GM12878 (cell line): ENCODE measurements around the gene MYG1. TPM values are rescaled to one million over a fixed set of nuclear protein-coding genes. Genes with fewer than 3 reads are reported as not detected.
A peak's percentile ranks its signal among the peaks of the same experiment; 100 is the strongest.

ENCODE experiments used
- ATAC-seq: fragments of 200-7000 bp; cut with Tn5 transposase; 3 replicates; pipeline ENCODE4 v1.9.1; 2020; ENCODE audit warnings: mild to moderate bottlenecking, moderate library complexity
- BruUV-seq: library from RNA; stranded (reverse); fragments of 400-500 nt; replicated peaks from 2 replicates; lab custom pipeline; 2021; lab: Mats Ljungman, UMichigan
- CTCF ChIA-PET: fragments of 300-600 bp; sonication (Branson Sonifier 250); formaldehyde crosslinking; extraction: SDS; loops from one replicate; lab custom pipeline; 2021; ENCODE audit warnings: inconsistent platforms; lab: Yijun Ruan, JAX
- POLR2A ChIA-PET: fragments of 350-600 bp; formaldehyde crosslinking; extraction: SDS; loops from one replicate; lab custom pipeline; 2021; ENCODE audit warnings: inconsistent platforms; lab: Charles Lee
- RAD21 ChIA-PET: fragments of 300-600 bp; sonication (Branson Sonifier 250); formaldehyde crosslinking; loops from one replicate; lab custom pipeline; 2023; ENCODE audit warnings: antibody characterized with exemption; ENCODE audit not compliant: unreplicated experiment; lab: Charles Lee
- SMC1A ChIA-PET: fragments of 300-600 bp; sonication (Branson Sonifier 250); formaldehyde crosslinking; loops from one replicate; lab custom pipeline; 2023; ENCODE audit not compliant: unreplicated experiment, uncharacterized antibody; lab: Charles Lee
- DNase-seq: peaks from one replicate; pipeline ENCODE4 v3.0.0-alpha.2; 2011; ENCODE audit warnings: low read depth, low spot score
- FAIRE-seq: peaks from 3 replicates; lab custom pipeline; 2011; peaks lifted over from hg19 to GRCh38; lab: Jason Lieb, UNC
- H2AFZ ChIP-seq: 2 replicates; pipeline ENCODE4 v1.6.0; 2011; ENCODE audit warnings: low read depth, low read length, control low read depth; ENCODE audit not compliant: control insufficient read depth
- H3K27ac ChIP-seq: 2 replicates; pipeline ENCODE4 v1.5.1; 2011; ENCODE audit warnings: control low read depth; ENCODE audit not compliant: control insufficient read depth, insufficient read depth
- H3K27me3 ChIP-seq, 2 experiments: replicated peaks in 1 of 2; 2 replicates each; pipeline versions ENCODE4 v1.6.0 to v1.6.1; 2011; ENCODE audit warnings: low read length in 1 of 2; ENCODE audit not compliant: control insufficient read depth in 2 of 2, insufficient read depth in 2 of 2
- H3K36me3 ChIP-seq, 2 experiments: 2 replicates each; pipeline ENCODE4 v1.5.1; 2011; ENCODE audit warnings: low read length in 1 of 2; ENCODE audit not compliant: control insufficient read depth in 2 of 2, insufficient read depth in 2 of 2
- H3K4me1 ChIP-seq: 2 replicates; pipeline ENCODE4 v1.6.1; 2011; ENCODE audit warnings: mild to moderate bottlenecking, low read length, moderate library complexity, mixed read lengths; ENCODE audit not compliant: control insufficient read depth, insufficient read depth
- H3K4me2 ChIP-seq: 2 replicates; pipeline ENCODE4 v1.6.0; 2011; ENCODE audit warnings: control low read depth; ENCODE audit not compliant: control insufficient read depth, insufficient read depth
- H3K4me3 ChIP-seq: fragments of 200-600 bp; sonication (generic); 2 replicates; pipeline ENCODE4 v1.5.1; 2016
- H3K79me2 ChIP-seq: 2 replicates; pipeline ENCODE4 v1.6.0; 2011; ENCODE audit warnings: low read length; ENCODE audit not compliant: control insufficient read depth, insufficient read depth
- H3K9ac ChIP-seq: 2 replicates; pipeline ENCODE4 v1.8.0; 2011; ENCODE audit warnings: low read length, control low read depth, mixed read lengths; ENCODE audit not compliant: control insufficient read depth, insufficient read depth
- H3K9me3 ChIP-seq: replicated peaks from 3 replicates; pipeline ENCODE4 v1.5.1; 2011; ENCODE audit warnings: mild to moderate bottlenecking, low read length; ENCODE audit not compliant: control insufficient read depth, insufficient read depth
- H4K20me1 ChIP-seq: 2 replicates; pipeline ENCODE4 v1.6.0; 2011; ENCODE audit not compliant: control insufficient read depth, insufficient read depth
- BRCA1 ChIP-seq: IDR thresholded peaks from 2 replicates; pipeline ENCODE4 v1.6.1; 2011; ENCODE audit warnings: low read depth, low read length, improper control_type of control experiment
- CREB1 ChIP-seq: IDR thresholded peaks from 2 replicates; pipeline ENCODE4 v1.6.1; 2012; ENCODE audit warnings: low read depth, mild to moderate bottlenecking, inconsistent platforms
- KLF5 ChIP-seq: fragments of 450-650 bp; IDR thresholded peaks from 2 replicates; pipeline ENCODE4 v1.6.1; 2014; ENCODE audit warnings: mild to moderate bottlenecking; ENCODE audit not compliant: partially characterized antibody
- RAD21 ChIP-seq: IDR thresholded peaks from 2 replicates; pipeline ENCODE4 v1.6.1; 2011; ENCODE audit warnings: mild to moderate bottlenecking, low read depth, low read length, moderate library complexity; ENCODE audit not compliant: insufficient read depth
- SPI1 ChIP-seq: IDR thresholded peaks from 2 replicates; pipeline ENCODE4 v1.6.1; 2011; ENCODE audit warnings: low read depth, mild to moderate bottlenecking, low read length, moderate library complexity, borderline replicate concordance; ENCODE audit not compliant: insufficient read depth
- SUPT20H ChIP-seq: IDR thresholded peaks from 2 replicates; pipeline ENCODE4 v1.6.1; 2011; ENCODE audit warnings: low read depth, mild to moderate bottlenecking, low read length, moderate library complexity, borderline replicate concordance; ENCODE audit not compliant: control insufficient read depth
- YY1 ChIP-seq: IDR thresholded peaks from 2 replicates; pipeline ENCODE4 v1.6.1; 2011; ENCODE audit warnings: low read depth, mild to moderate bottlenecking, low read length
- WGBS: methylation state at CpG from one replicate; pipeline ENCODE4 v1.1.6; 2016; ENCODE audit warnings: low lambda C conversion rate; ENCODE audit not compliant: insufficient replicate concordance, insufficient coverage; ENCODE audit errors: missing lambda C conversion rate; 5-methylcytosine and 5-hydroxymethylcytosine counted together
- in situ Hi-C: fragments of 300-500 bp; cut with MboI; formaldehyde crosslinking; loops from 9 replicates; pipeline ENCODE4 v1.14.3; 2018; ENCODE audit warnings: mixed read lengths
- intact Hi-C: fragments of 100-400 bp; cut with micrococcal nuclease; formaldehyde crosslinking; loops from one replicate; pipeline ENCODE4 v1.14.2; 2022; ENCODE audit not compliant: unreplicated experiment
- polyA plus RNA-seq, 11 experiments: library from polyadenylated mRNA; depleted of rRNA in 4 of 11; unstranded in 6 of 11; stranded (reverse) in 5 of 11; fragments of >200 nt; fragmentation: Nextera tagmentation in 4 of 11; fragmentation: Illumina TruSeq in 1 of 11; extraction: Ambion mirVana in 4 of 11; extraction: Trizol in 1 of 11; gene quantifications; 1 replicate in 1 of 11; 2 replicates in 10 of 11; pipeline versions ENCODE4 v1.2.1 to v1.2.3, GENCODE V29; 2011 to 2016; ENCODE audit warnings: inconsistent platforms in 2 of 11, missing spikeins in 2 of 11, low read depth in 1 of 11
- total RNA-seq, 4 experiments: library from RNA; depleted of rRNA in 3 of 4; stranded (reverse); fragments of >200 nt in 3 of 4; fragmentation: Illumina TruSeq in 1 of 4; extraction: Trizol in 1 of 4; gene quantifications; 2 replicates each; pipeline versions ENCODE4 v1.2.1 to v1.2.3, GENCODE V29; 2013 to 2021
- TF ChIP-seq, protein P1 (sequence below): IDR thresholded peaks from 2 replicates; pipeline ENCODE4 v1.6.1; 2012; ENCODE audit warnings: low read depth, low read length, improper control_type of control experiment
- TF ChIP-seq, protein P2 (sequence below): IDR thresholded peaks from 2 replicates; pipeline ENCODE4 v1.6.1; 2011; ENCODE audit warnings: borderline replicate concordance, low read depth, mild to moderate bottlenecking, moderate library complexity, mixed read lengths, low read length; ENCODE audit not compliant: insufficient read depth; ENCODE audit errors: extremely low read length
- TF ChIP-seq, protein P3 (sequence below): fragments of 450-650 bp; IDR thresholded peaks from 2 replicates; pipeline ENCODE4 v1.6.1; 2017; ENCODE audit warnings: mild to moderate bottlenecking

The MYG1 gene
- total and polyA plus RNA-seq, 10 of the 15 experiments (the other 5 are each of a cell fraction or from before 2014, with no cell fraction given) = 20.7 to 81.0 (median 49.4) TPM

DNA sequence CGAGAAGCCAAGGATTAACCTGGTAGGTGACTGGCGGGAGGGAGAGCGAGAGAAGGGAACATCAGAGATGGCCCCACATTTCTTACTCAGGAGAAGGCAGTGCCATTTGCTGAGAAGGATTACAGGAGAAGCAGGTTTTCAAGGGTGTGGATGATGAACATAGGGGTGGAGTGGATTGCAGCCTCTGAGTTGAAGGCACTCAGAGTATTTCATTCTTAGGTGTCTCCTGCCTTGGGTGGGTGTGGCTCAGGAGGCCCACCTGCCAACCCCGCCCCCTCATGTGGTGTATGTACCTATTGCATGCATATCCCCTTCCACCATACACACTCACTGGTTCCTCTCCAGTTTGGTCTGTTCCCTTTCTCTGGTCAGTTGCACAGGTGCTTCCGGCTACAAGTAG is 25.1 kb upstream of the MYG1 start:
- DNase-seq (no peak), FAIRE-seq (no peak)
- Histone ChIP-seq H3K4me3 (no peak overlapping the region), H3K27ac (no peak overlapping the region), H3K4me2 (no peak overlapping the region), H3K4me1 (peaks cover 7% of the 10 kb centered on the region), H3K9me3 (no peaks in the 10 kb centered on the region), H4K20me1 (no peaks in the 10 kb centered on the region), H3K27me3 (no peaks in the 10 kb centered on the region), H2AFZ (no peak overlapping the region), H3K9ac (no peak overlapping the region), H3K36me3 (peaks cover 6 to 22% of the 10 kb centered on the region in 2 experiments)
- in situ Hi-C loops (no loop called here), intact Hi-C loops (no loop called here)
- CTCF ChIA-PET = interaction anchor here (1.4 kb wide), 1 partner anchor 13 kb away, joined by 4 read pairs; no protein-coding TSS in a partner anchor
- POLR2A ChIA-PET = no interaction called here
- RAD21 ChIA-PET = no interaction called here
- TF ChIP-seq, protein P1, sequence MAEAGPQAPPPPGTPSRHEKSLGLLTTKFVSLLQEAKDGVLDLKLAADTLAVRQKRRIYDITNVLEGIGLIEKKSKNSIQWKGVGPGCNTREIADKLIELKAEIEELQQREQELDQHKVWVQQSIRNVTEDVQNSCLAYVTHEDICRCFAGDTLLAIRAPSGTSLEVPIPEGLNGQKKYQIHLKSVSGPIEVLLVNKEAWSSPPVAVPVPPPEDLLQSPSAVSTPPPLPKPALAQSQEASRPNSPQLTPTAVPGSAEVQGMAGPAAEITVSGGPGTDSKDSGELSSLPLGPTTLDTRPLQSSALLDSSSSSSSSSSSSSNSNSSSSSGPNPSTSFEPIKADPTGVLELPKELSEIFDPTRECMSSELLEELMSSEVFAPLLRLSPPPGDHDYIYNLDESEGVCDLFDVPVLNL = no peak
- TF ChIP-seq RAD21 = no peak
- no peak for TF ChIP-seq BRCA1
- TF ChIP-seq, protein P2, sequence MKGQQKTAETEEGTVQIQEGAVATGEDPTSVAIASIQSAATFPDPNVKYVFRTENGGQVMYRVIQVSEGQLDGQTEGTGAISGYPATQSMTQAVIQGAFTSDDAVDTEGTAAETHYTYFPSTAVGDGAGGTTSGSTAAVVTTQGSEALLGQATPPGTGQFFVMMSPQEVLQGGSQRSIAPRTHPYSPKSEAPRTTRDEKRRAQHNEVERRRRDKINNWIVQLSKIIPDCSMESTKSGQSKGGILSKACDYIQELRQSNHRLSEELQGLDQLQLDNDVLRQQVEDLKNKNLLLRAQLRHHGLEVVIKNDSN = no peak
- TF ChIP-seq CREB1 = no peak
- TF ChIP-seq KLF5 = no peak
- no peak for TF ChIP-seq YY1
- TF ChIP-seq SUPT20H = no peak
- TF ChIP-seq SPI1 = no peak
- TF ChIP-seq, protein P3, sequence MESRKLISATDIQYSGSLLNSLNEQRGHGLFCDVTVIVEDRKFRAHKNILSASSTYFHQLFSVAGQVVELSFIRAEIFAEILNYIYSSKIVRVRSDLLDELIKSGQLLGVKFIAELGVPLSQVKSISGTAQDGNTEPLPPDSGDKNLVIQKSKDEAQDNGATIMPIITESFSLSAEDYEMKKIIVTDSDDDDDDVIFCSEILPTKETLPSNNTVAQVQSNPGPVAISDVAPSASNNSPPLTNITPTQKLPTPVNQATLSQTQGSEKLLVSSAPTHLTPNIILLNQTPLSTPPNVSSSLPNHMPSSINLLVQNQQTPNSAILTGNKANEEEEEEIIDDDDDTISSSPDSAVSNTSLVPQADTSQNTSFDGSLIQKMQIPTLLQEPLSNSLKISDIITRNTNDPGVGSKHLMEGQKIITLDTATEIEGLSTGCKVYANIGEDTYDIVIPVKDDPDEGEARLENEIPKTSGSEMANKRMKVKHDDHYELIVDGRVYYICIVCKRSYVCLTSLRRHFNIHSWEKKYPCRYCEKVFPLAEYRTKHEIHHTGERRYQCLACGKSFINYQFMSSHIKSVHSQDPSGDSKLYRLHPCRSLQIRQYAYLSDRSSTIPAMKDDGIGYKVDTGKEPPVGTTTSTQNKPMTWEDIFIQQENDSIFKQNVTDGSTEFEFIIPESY = no peak
- TF ChIP-seq, all 136 proteins: peak for 0
- ATAC-seq = no peak
- 92% methylated on average over 5 of the region's 5 CpGs for WGBS
- BruUV-seq = TSS peak; percentile 43
- peaks cover 12% of the 10 kb centered on the region for H3K79me2 ChIP-seq
- SMC1A ChIA-PET = no interaction called here
